ENCODE measurements around the gene PLA2G5.

PLA2G5 gene

DNA sequence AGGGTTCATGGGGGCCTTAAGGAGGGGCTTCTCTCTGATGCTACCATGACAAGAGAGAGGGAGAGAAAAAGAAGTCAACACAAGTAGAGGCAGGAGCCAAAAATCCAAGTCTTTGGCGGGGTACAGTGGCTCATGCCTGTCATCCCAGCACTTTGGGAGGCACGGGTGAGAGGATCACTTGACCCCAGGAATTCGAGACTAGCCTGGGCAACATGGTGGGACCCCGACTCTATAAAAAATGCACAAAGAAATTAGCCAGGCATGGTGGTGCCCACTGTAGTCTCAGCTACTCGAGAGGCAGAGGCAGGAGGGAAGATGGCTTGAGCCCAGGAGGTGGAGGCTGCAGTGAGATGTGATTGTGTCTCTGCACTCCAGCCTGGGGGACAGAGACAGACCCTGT lies 8.7 kb downstream of the PLA2G5 start:
- no peak overlapping the region for H3K4me3 ChIP-seq (ENCODE audit: low read depth, low read length)
- in situ Hi-C loops (cut with HindIII; ENCODE audit: low sequenced_read_pairs) = no loop called here
- no peak for DNase-seq (ENCODE audit: low read depth, low spot score)
- TF ChIP-seq, protein P1, sequence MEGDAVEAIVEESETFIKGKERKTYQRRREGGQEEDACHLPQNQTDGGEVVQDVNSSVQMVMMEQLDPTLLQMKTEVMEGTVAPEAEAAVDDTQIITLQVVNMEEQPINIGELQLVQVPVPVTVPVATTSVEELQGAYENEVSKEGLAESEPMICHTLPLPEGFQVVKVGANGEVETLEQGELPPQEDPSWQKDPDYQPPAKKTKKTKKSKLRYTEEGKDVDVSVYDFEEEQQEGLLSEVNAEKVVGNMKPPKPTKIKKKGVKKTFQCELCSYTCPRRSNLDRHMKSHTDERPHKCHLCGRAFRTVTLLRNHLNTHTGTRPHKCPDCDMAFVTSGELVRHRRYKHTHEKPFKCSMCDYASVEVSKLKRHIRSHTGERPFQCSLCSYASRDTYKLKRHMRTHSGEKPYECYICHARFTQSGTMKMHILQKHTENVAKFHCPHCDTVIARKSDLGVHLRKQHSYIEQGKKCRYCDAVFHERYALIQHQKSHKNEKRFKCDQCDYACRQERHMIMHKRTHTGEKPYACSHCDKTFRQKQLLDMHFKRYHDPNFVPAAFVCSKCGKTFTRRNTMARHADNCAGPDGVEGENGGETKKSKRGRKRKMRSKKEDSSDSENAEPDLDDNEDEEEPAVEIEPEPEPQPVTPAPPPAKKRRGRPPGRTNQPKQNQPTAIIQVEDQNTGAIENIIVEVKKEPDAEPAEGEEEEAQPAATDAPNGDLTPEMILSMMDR (IDR thresholded peaks at IDR 0.05; ENCODE audit: low read depth, low read length) = no peak

DNA sequence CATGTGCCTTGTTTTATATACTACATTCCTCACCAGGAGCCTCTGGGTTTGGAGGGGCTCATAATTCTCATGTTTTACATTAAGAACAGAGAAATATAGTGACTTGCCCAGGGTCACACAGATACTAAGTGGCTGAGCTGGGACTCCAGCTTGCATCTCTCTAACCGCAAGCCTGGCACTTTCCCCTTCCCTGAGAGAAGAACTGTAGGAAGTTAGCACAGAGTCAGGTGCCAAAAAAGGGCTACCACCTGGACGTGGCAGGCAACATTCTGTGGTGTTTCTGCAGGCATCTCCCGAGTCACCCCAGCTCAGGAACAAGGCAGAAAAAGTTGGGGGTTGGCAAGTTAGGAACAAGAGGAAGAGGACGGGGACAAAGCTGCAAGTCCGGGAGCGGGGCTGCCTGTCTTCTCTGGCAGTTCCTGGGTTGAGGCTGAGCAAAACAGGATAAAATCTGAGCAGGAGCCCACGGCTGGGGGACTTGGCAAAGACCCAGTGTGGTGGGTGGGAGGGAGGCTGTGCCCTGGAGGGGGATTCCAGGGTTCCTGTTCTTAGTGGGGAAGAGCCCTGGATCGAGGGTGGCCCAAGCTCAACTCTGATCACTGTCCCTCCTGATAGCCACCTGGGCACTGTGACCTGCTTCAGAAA lies 9.8 kb downstream of the PLA2G5 start:
- in situ Hi-C loops (cut with HindIII; ENCODE audit: low sequenced_read_pairs) = no loop called here
- TF ChIP-seq, protein P1 (IDR thresholded peaks at IDR 0.05; ENCODE audit: low read depth, low read length) = no peak
- no peak overlapping the region for H3K4me3 ChIP-seq (ENCODE audit: low read depth, low read length)
- DNase-seq (ENCODE audit: low read depth, low spot score) = no peak

DNA sequence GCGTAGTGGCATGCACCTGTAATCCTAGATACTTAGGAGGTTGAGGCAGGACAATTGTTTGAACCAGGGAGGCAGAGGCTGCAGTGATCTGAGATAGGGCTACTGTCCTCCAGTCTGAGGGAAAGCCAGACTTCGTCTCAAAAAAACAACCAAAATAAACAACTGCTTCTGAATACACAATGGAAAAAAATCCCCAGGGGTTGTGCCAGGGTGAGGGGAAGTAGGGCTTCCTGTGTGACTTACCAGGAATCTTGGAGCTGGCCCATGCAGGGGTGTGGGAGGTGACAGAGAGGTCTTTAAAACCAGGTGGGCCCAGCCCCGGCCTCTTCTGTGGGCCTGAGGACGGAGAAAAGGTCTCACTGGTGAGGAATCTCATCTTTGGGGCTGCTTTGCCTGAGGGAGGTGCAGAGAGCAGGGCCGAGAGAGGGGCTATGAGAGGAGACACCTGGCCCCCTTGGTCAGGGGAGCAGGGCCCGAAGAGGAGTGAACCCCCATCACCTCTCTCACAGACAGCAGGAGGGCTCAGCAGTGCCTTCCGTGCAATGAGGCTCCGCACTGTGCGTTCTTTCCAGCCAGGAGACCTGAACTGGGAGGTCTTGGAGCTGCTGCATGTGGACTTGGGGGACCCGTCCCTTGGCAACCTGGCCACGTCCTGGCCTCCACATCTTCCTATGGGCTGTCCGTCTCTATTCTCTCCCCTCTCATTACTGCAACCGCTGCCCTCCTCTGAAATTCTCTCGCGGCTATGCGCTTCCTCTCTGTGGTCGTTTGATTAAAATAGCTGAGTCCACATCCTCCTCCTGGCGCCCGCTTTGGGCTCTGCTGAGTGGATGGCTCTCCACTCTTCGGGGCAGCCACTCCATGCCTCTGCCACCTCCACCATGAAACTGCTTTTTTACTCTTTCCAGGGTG lies 10.7 kb downstream of the PLA2G5 start:
- in situ Hi-C loops (cut with HindIII; ENCODE audit: low sequenced_read_pairs) = no loop called here
- TF ChIP-seq, protein P1 (IDR thresholded peaks at IDR 0.05; ENCODE audit: low read depth, low read length) = no peak

DNA sequence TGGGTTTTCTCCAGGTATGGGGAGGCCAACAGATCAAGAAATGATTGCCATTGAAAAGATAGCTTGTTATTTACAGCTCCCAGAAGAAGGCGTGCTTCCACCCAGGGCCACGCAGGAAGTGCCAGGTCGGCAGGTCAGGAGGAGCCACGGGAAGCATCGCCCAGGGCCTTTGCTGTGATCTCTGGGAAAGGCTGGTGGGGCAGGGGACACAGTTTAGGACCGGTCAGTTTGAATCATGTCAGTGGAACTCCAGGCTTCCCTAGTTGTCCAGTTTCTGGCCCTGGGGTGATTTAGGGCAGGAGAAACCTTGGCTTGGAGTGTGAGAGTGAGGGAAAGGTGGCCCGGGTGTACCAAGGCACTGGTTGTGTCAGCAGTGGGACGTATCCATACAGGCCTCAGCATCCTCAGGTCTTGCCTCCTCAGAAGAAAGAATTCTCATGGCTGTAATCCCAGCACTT lies 11.4 kb downstream of the PLA2G5 start:
- no peak overlapping the region for H3K4me3 ChIP-seq (ENCODE audit: low read depth, low read length)
- in situ Hi-C loops (cut with HindIII; ENCODE audit: low sequenced_read_pairs) = no loop called here
- TF ChIP-seq, protein P1 (IDR thresholded peaks at IDR 0.05; ENCODE audit: low read depth, low read length) = no peak
- no peak for DNase-seq (ENCODE audit: low read depth, low spot score)

More for the DNA sequence above, 10.7 kb downstream of the PLA2G5 start:
- no peak for DNase-seq (ENCODE audit: low read depth, low spot score)
- no peak overlapping the region for H3K4me3 ChIP-seq (ENCODE audit: low read depth, low read length)

DNA sequence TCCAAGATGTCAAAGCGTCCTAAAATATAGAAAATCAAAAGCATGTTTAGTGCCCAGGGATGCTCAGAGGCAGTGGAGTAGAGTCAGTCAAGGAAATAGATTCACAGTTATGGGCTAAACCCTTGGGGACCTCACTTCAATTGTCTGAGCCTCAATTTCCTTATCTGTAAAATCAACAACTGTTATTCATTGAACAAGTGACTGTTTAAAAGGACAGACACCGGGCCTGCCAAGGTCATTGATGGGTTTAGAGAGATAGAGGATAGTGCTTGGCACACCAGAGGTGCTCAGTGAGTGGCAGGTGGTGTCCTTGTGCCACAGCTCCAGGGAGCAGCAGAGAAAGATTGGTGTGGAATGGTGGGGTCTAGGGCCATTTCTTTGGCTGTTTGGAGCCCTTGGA lies 12.8 kb downstream of the PLA2G5 start:
- no peak for DNase-seq (ENCODE audit: low read depth, low spot score)
- in situ Hi-C loops (cut with HindIII; ENCODE audit: low sequenced_read_pairs) = no loop called here
- H3K4me3 ChIP-seq (ENCODE audit: low read depth, low read length) = no peak overlapping the region
- TF ChIP-seq, protein P1 (IDR thresholded peaks at IDR 0.05; ENCODE audit: low read depth, low read length) = no peak

DNA sequence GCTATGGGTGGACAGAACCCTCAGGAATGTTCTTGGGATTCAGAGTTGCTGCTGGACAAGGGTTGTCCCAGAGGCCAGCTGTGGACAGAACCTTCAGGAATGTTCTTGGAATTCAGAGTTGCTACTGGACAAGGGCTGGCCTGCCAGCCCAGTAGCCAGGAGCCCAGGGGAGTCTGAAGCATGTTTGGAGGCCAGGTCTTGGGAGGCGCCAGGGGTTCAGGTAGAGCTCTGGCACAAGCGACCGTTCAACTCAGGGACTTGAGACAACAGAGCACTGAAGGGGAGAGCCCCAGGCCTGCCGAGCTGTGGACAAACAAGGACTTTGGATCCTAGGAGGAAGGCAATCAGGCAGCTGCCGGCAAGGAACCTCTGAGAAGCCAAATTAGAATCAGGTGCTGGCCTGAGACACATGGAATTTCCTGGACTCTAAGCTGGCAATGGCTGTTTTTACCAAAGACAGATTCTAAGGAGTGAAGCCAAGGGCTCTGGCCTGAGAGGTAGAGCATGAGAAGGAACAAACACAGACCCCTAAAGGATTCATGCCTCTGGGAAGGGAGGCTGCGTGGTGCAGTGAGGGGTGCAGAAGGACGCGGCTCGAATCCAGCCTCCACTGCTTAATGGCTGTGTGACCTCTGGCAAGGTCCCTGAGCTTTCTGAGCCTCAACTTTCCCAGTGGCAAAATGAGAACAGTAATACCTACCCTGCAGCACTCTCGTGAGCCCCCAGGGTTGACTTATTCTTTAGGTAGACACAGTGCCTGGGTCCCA lies 13.4 kb downstream of the PLA2G5 start:
- TF ChIP-seq, protein P1 (IDR thresholded peaks at IDR 0.05; ENCODE audit: low read depth, low read length) = no peak
- H3K4me3 ChIP-seq (ENCODE audit: low read depth, low read length) = no peak overlapping the region
- in situ Hi-C loops (cut with HindIII; ENCODE audit: low sequenced_read_pairs) = no loop called here
- DNase-seq (ENCODE audit: low read depth, low spot score) = no peak
